ENCODE results near the gene SMIM15. TPM values are rescaled to one million over a fixed set of nuclear protein-coding genes. Genes with fewer than 3 reads are reported as not detected.
A peak's percentile ranks its signal among the peaks of the same experiment; 100 is the strongest.

The SMIM15 gene
- polyA plus RNA-seq, 1 donor: 83.7 TPM

- H3K27ac ChIP-seq (ENCODE audit: low read length): no peak overlapping the region
- H3K9me3 ChIP-seq (ENCODE audit: control insufficient read depth, low read depth, low read length): no peaks in the 10 kb centered on the region
- no peaks in the 10 kb centered on the region for H3K4me1 ChIP-seq (ENCODE audit: control insufficient read depth, insufficient read depth, low read length)
- H3K4me3 ChIP-seq (ENCODE audit: low read length): no peak overlapping the region
- H3K36me3 ChIP-seq (ENCODE audit: control insufficient read depth, insufficient read depth, low read length): no peaks in the 10 kb centered on the region
- H3K27me3 ChIP-seq (ENCODE audit: control insufficient read depth, insufficient read depth, low read length): no peaks in the 10 kb centered on the region
- 81% methylated on average over 2 of the region's 2 CpGs for WGBS (ENCODE audit: insufficient coverage, low lambda C conversion rate)
- DNase-seq: no peak
Observed at GRCh38 chr5:61184708-61185107, 22.4 kb upstream of the SMIM15 start.

GRCh38 chr5:61183538-61183937 lies 21.3 kb upstream of the SMIM15 start:
- H3K4me1 ChIP-seq (ENCODE audit: control insufficient read depth, insufficient read depth, low read length): no peaks in the 10 kb centered on the region
- no peak overlapping the region for H3K27ac ChIP-seq (ENCODE audit: low read length)
- no peaks in the 10 kb centered on the region for H3K9me3 ChIP-seq (ENCODE audit: control insufficient read depth, low read depth, low read length)
- no peaks in the 10 kb centered on the region for H3K36me3 ChIP-seq (ENCODE audit: control insufficient read depth, insufficient read depth, low read length)
- no peak for DNase-seq
- no peak overlapping the region for H3K4me3 ChIP-seq (ENCODE audit: low read length)
- 100% methylated on average over 1 of the region's 1 CpG for WGBS (ENCODE audit: insufficient coverage, low lambda C conversion rate)
- H3K27me3 ChIP-seq (ENCODE audit: control insufficient read depth, insufficient read depth, low read length): no peaks in the 10 kb centered on the region

- H3K4me1 ChIP-seq (ENCODE audit: control insufficient read depth, insufficient read depth, low read length): no peaks in the 10 kb centered on the region
- H3K27me3 ChIP-seq (ENCODE audit: control insufficient read depth, insufficient read depth, low read length): no peaks in the 10 kb centered on the region
- H3K9me3 ChIP-seq (ENCODE audit: control insufficient read depth, low read depth, low read length): no peaks in the 10 kb centered on the region
- H3K27ac ChIP-seq (ENCODE audit: low read length): no peak overlapping the region
- no peaks in the 10 kb centered on the region for H3K36me3 ChIP-seq (ENCODE audit: control insufficient read depth, insufficient read depth, low read length)
- DNase-seq: peak in 1 of 2 donors; percentile 36
- no peak overlapping the region for H3K4me3 ChIP-seq (ENCODE audit: low read length)
- WGBS (ENCODE audit: insufficient coverage, low lambda C conversion rate): no CpG with 5 or more reads among the region's 2 CpGs
Observed at GRCh38 chr5:61182449-61182848, 20.2 kb upstream of the SMIM15 start.

GRCh38 chr5:61180886-61181285 lies 18.6 kb upstream of the SMIM15 start:
- no CpG with 5 or more reads among the region's 2 CpGs for WGBS (ENCODE audit: insufficient coverage, low lambda C conversion rate)
- Histone ChIP-seq H3K9me3 (ENCODE audit: control insufficient read depth, low read depth, low read length) (no peaks in the 10 kb centered on the region), H3K27me3 (ENCODE audit: control insufficient read depth, insufficient read depth, low read length) (no peaks in the 10 kb centered on the region), H3K27ac (ENCODE audit: low read length) (no peak overlapping the region), H3K4me1 (ENCODE audit: control insufficient read depth, insufficient read depth, low read length) (no peaks in the 10 kb centered on the region), H3K36me3 (ENCODE audit: control insufficient read depth, insufficient read depth, low read length) (no peaks in the 10 kb centered on the region), H3K4me3 (ENCODE audit: low read length) (no peak overlapping the region)
- no peak for DNase-seq

GRCh38 chr5:61178702-61179101 lies 16.4 kb upstream of the SMIM15 start:
- no peak for DNase-seq
- WGBS (ENCODE audit: insufficient coverage, low lambda C conversion rate): 40% methylated on average over 1 of the region's 4 CpGs
- no peaks in the 10 kb centered on the region for H3K9me3 ChIP-seq (ENCODE audit: control insufficient read depth, low read depth, low read length)
- no peak overlapping the region for H3K4me3 ChIP-seq (ENCODE audit: low read length)
- H3K36me3 ChIP-seq (ENCODE audit: control insufficient read depth, insufficient read depth, low read length): no peaks in the 10 kb centered on the region
- no peak overlapping the region for H3K27ac ChIP-seq (ENCODE audit: low read length)
- H3K4me1 ChIP-seq (ENCODE audit: control insufficient read depth, insufficient read depth, low read length): no peaks in the 10 kb centered on the region
- no peaks in the 10 kb centered on the region for H3K27me3 ChIP-seq (ENCODE audit: control insufficient read depth, insufficient read depth, low read length)

GRCh38 chr5:61177716-61178115 lies 15.4 kb upstream of the SMIM15 start:
- no peaks in the 10 kb centered on the region for H3K4me1 ChIP-seq (ENCODE audit: control insufficient read depth, insufficient read depth, low read length)
- H3K27ac ChIP-seq (ENCODE audit: low read length): no peak overlapping the region
- no peak for DNase-seq
- H3K27me3 ChIP-seq (ENCODE audit: control insufficient read depth, insufficient read depth, low read length): no peaks in the 10 kb centered on the region
- H3K36me3 ChIP-seq (ENCODE audit: control insufficient read depth, insufficient read depth, low read length): no peaks in the 10 kb centered on the region
- H3K9me3 ChIP-seq (ENCODE audit: control insufficient read depth, low read depth, low read length): no peaks in the 10 kb centered on the region
- no peak overlapping the region for H3K4me3 ChIP-seq (ENCODE audit: low read length)
- no CpG with 5 or more reads among the region's 7 CpGs for WGBS (ENCODE audit: insufficient coverage, low lambda C conversion rate)

- no peak for DNase-seq
- H3K4me1 ChIP-seq (ENCODE audit: control insufficient read depth, insufficient read depth, low read length): no peaks in the 10 kb centered on the region
- H3K27me3 ChIP-seq (ENCODE audit: control insufficient read depth, insufficient read depth, low read length): no peaks in the 10 kb centered on the region
- no peaks in the 10 kb centered on the region for H3K9me3 ChIP-seq (ENCODE audit: control insufficient read depth, low read depth, low read length)
- no peak overlapping the region for H3K4me3 ChIP-seq (ENCODE audit: low read length)
- no peaks in the 10 kb centered on the region for H3K36me3 ChIP-seq (ENCODE audit: control insufficient read depth, insufficient read depth, low read length)
- WGBS (ENCODE audit: insufficient coverage, low lambda C conversion rate): 100% methylated on average over 1 of the region's 3 CpGs
- H3K27ac ChIP-seq (ENCODE audit: low read length): no peak overlapping the region
Observed at GRCh38 chr5:61177070-61177469, 14.8 kb upstream of the SMIM15 start.

- DNase-seq: no peak
- H3K36me3 ChIP-seq (ENCODE audit: control insufficient read depth, insufficient read depth, low read length): no peaks in the 10 kb centered on the region
- H3K9me3 ChIP-seq (ENCODE audit: control insufficient read depth, low read depth, low read length): no peaks in the 10 kb centered on the region
- H3K27ac ChIP-seq (ENCODE audit: low read length): no peak overlapping the region
- no CpG with 5 or more reads among the region's 3 CpGs for WGBS (ENCODE audit: insufficient coverage, low lambda C conversion rate)
- H3K4me1 ChIP-seq (ENCODE audit: control insufficient read depth, insufficient read depth, low read length): no peaks in the 10 kb centered on the region
- H3K27me3 ChIP-seq (ENCODE audit: control insufficient read depth, insufficient read depth, low read length): no peaks in the 10 kb centered on the region
- H3K4me3 ChIP-seq (ENCODE audit: low read length): no peak overlapping the region
Observed at GRCh38 chr5:61176631-61177030, 14.4 kb upstream of the SMIM15 start.

- H3K9me3 ChIP-seq (ENCODE audit: control insufficient read depth, low read depth, low read length): no peaks in the 10 kb centered on the region
- DNase-seq: no peak
- no peaks in the 10 kb centered on the region for H3K36me3 ChIP-seq (ENCODE audit: control insufficient read depth, insufficient read depth, low read length)
- no peak overlapping the region for H3K27ac ChIP-seq (ENCODE audit: low read length)
- H3K4me1 ChIP-seq (ENCODE audit: control insufficient read depth, insufficient read depth, low read length): no peaks in the 10 kb centered on the region
- WGBS (ENCODE audit: insufficient coverage, low lambda C conversion rate): no CpG with 5 or more reads among the region's 1 CpG
- no peak overlapping the region for H3K4me3 ChIP-seq (ENCODE audit: low read length)
- H3K27me3 ChIP-seq (ENCODE audit: control insufficient read depth, insufficient read depth, low read length): no peaks in the 10 kb centered on the region
Observed at GRCh38 chr5:61171479-61171878, 9.2 kb upstream of the SMIM15 start.

- no peaks in the 10 kb centered on the region for H3K4me1 ChIP-seq (ENCODE audit: control insufficient read depth, insufficient read depth, low read length)
- 71% methylated on average over 5 of the region's 8 CpGs for WGBS (ENCODE audit: insufficient coverage, low lambda C conversion rate)
- H3K4me3 ChIP-seq (ENCODE audit: low read length): no peak overlapping the region
- H3K27me3 ChIP-seq (ENCODE audit: control insufficient read depth, insufficient read depth, low read length): no peaks in the 10 kb centered on the region
- no peaks in the 10 kb centered on the region for H3K36me3 ChIP-seq (ENCODE audit: control insufficient read depth, insufficient read depth, low read length)
- no peak overlapping the region for H3K27ac ChIP-seq (ENCODE audit: low read length)
- H3K9me3 ChIP-seq (ENCODE audit: control insufficient read depth, low read depth, low read length): no peaks in the 10 kb centered on the region
- DNase-seq: no peak
Observed at GRCh38 chr5:61168951-61169350, 6.7 kb upstream of the SMIM15 start.

GRCh38 chr5:61167382-61167781 lies 5.1 kb upstream of the SMIM15 start:
- DNase-seq: peak; percentile 5 to 37
- WGBS (ENCODE audit: insufficient coverage, low lambda C conversion rate): 84% methylated on average over 3 of the region's 4 CpGs
- no peaks in the 10 kb centered on the region for H3K36me3 ChIP-seq (ENCODE audit: control insufficient read depth, insufficient read depth, low read length)
- no peak overlapping the region for H3K27ac ChIP-seq (ENCODE audit: low read length)
- peaks cover 2% of the 10 kb centered on the region for H3K4me1 ChIP-seq (ENCODE audit: control insufficient read depth, insufficient read depth, low read length)
- no peaks in the 10 kb centered on the region for H3K9me3 ChIP-seq (ENCODE audit: control insufficient read depth, low read depth, low read length)
- H3K4me3 ChIP-seq (ENCODE audit: low read length): no peak overlapping the region
- no peaks in the 10 kb centered on the region for H3K27me3 ChIP-seq (ENCODE audit: control insufficient read depth, insufficient read depth, low read length)
